H9 (cell line): Measurements from ENCODE around the gene LRRK1. TPM values are rescaled to one million over a fixed set of nuclear protein-coding genes. Genes with fewer than 3 reads are reported as not detected.

Experiments used
- DNase-seq: peaks from one replicate; pipeline ENCODE4 v3.0.0-alpha.2; 2017
- H2AFZ ChIP-seq: one replicate; pipeline ENCODE4 v1.6.1; 2013; ENCODE audit warnings: mild to moderate bottlenecking, low read length, control low read depth, moderate library complexity
- H2AK5ac ChIP-seq: 2 replicates; pipeline ENCODE4 v1.6.1; 2013; ENCODE audit warnings: low read length, control low read depth, mixed read lengths; ENCODE audit not compliant: insufficient read length
- H2BK120ac ChIP-seq: one replicate; pipeline ENCODE4 v1.6.1; 2013; ENCODE audit warnings: low read depth, mild to moderate bottlenecking, low read length, control low read depth, inconsistent platforms; ENCODE audit not compliant: poor library complexity, severe bottlenecking
- H2BK12ac ChIP-seq: 2 replicates; pipeline ENCODE4 v1.6.1; 2013; ENCODE audit warnings: low read length, control low read depth, mixed read lengths, low read depth; ENCODE audit not compliant: insufficient read length
- H2BK15ac ChIP-seq: 2 replicates; pipeline ENCODE4 v1.6.1; 2013; ENCODE audit warnings: low read depth, low read length, control low read depth
- H2BK20ac ChIP-seq: one replicate; pipeline ENCODE4 v1.6.1; 2013; ENCODE audit warnings: low read depth, mild to moderate bottlenecking, low read length, control low read depth, inconsistent platforms; ENCODE audit not compliant: poor library complexity, severe bottlenecking
- H2BK5ac ChIP-seq: 2 replicates; pipeline ENCODE4 v1.6.1; 2013; ENCODE audit warnings: low read length, control low read depth, mixed read lengths; ENCODE audit not compliant: insufficient read length
- H3K14ac ChIP-seq: 2 replicates; pipeline ENCODE4 v1.6.1; 2013; ENCODE audit warnings: low read length, control low read depth; ENCODE audit not compliant: insufficient read depth
- H3K18ac ChIP-seq: 2 replicates; pipeline ENCODE4 v1.6.1; 2013; ENCODE audit warnings: low read depth, mild to moderate bottlenecking, mixed read lengths, low read length, control low read depth; ENCODE audit not compliant: insufficient read length
- H3K23ac ChIP-seq: 2 replicates; pipeline ENCODE4 v1.6.1; 2013; ENCODE audit warnings: low read length, control low read depth, mixed read lengths, low read depth; ENCODE audit not compliant: insufficient read length
- H3K23me2 ChIP-seq: 2 replicates; pipeline ENCODE4 v1.6.1; 2013; ENCODE audit warnings: low read depth, mild to moderate bottlenecking, mixed read lengths, low read length, control low read depth; ENCODE audit not compliant: insufficient read length, poor library complexity, severe bottlenecking
- H3K27ac ChIP-seq: 2 replicates; pipeline ENCODE4 v1.5.1; 2013; ENCODE audit warnings: low read length, control low read depth, mixed read lengths, low read depth; ENCODE audit not compliant: insufficient read length
- H3K27me3 ChIP-seq: 2 replicates; pipeline ENCODE4 v1.6.1; 2013; ENCODE audit warnings: low read length, control low read depth, inconsistent platforms; ENCODE audit not compliant: insufficient read depth
- H3K4ac ChIP-seq: 2 replicates; pipeline ENCODE4 v1.6.1; 2013; ENCODE audit warnings: low read depth, mild to moderate bottlenecking, control low read depth, inconsistent platforms, low read length, moderate library complexity
- H3K4me1 ChIP-seq: 2 replicates; pipeline ENCODE4 v1.6.1; 2013; ENCODE audit warnings: low read length, control low read depth, inconsistent platforms; ENCODE audit not compliant: insufficient read depth
- H3K4me2 ChIP-seq: 2 replicates; pipeline ENCODE4 v1.6.1; 2013; ENCODE audit warnings: low read length, control low read depth, mixed read lengths; ENCODE audit not compliant: insufficient read length, insufficient read depth
- H3K56ac ChIP-seq: 2 replicates; pipeline ENCODE4 v1.6.1; 2013; ENCODE audit warnings: low read depth, mild to moderate bottlenecking, mixed read lengths, low read length, control low read depth; ENCODE audit not compliant: insufficient read length
- H3K79me1 ChIP-seq: 2 replicates; pipeline ENCODE4 v1.6.1; 2013; ENCODE audit warnings: low read depth, mild to moderate bottlenecking, moderate library complexity, low read length, control low read depth, inconsistent platforms; ENCODE audit not compliant: insufficient read depth, poor library complexity, severe bottlenecking
- H3K79me2 ChIP-seq: 2 replicates; pipeline ENCODE4 v1.6.1; 2013; ENCODE audit warnings: low read length, control low read depth, inconsistent platforms; ENCODE audit not compliant: insufficient read depth
- H3K9ac ChIP-seq: 2 replicates; pipeline ENCODE4 v1.6.1; 2013; ENCODE audit warnings: low read length, control low read depth, mixed read lengths; ENCODE audit not compliant: insufficient read length; ENCODE audit errors: extremely low read depth
- H3K9me3 ChIP-seq: one replicate; pipeline ENCODE4 v1.6.1; 2013; ENCODE audit warnings: low read depth, low read length, inconsistent platforms; ENCODE audit not compliant: control insufficient read depth
- H3T11ph ChIP-seq: one replicate; pipeline ENCODE4 v1.6.1; 2013; ENCODE audit warnings: mild to moderate bottlenecking, low read length, control low read depth, inconsistent platforms
- H4K20me1 ChIP-seq: one replicate; pipeline ENCODE4 v1.6.1; 2013; ENCODE audit not compliant: control insufficient read depth, insufficient read length, insufficient read depth
- H4K5ac ChIP-seq: 2 replicates; pipeline ENCODE4 v1.6.1; 2013; ENCODE audit warnings: low read depth, mild to moderate bottlenecking, mixed read lengths, low read length, control low read depth; ENCODE audit not compliant: insufficient read length
- H4K8ac ChIP-seq: replicated peaks from 2 replicates; pipeline ENCODE4 v1.6.1; 2013; ENCODE audit warnings: low read length, control low read depth, mixed read lengths, low read depth; ENCODE audit not compliant: insufficient read length
- H4K91ac ChIP-seq: 2 replicates; pipeline ENCODE4 v1.6.1; 2013; ENCODE audit warnings: low read depth, mild to moderate bottlenecking, moderate library complexity, mixed read lengths, low read length, control low read depth; ENCODE audit not compliant: insufficient read length
- H3K27ac Mint-ChIP-seq, 3 experiments: 2 replicates in 2 of 3; 3 replicates in 1 of 3; pipeline ENCODE4 v1.8.0; 2020 to 2021; ENCODE audit warnings: mixed read lengths in 3 of 3, mild to moderate bottlenecking in 1 of 3, moderate library complexity in 1 of 3
- H3K27me3 Mint-ChIP-seq: 2 replicates; pipeline ENCODE4 v1.8.0; 2021; ENCODE audit warnings: low read depth, mild to moderate bottlenecking, moderate library complexity, mixed read lengths
- H3K36me3 Mint-ChIP-seq, 3 experiments: 2 replicates in 2 of 3; 3 replicates in 1 of 3; pipeline ENCODE4 v1.8.0; 2020 to 2021; ENCODE audit warnings: low read depth in 3 of 3, mixed read lengths in 3 of 3; ENCODE audit not compliant: insufficient read depth in 1 of 3
- H3K4me1 Mint-ChIP-seq, 2 experiments: 2 replicates each; pipeline ENCODE4 v1.8.0; 2020; ENCODE audit warnings: mixed read lengths in 2 of 2
- H3K4me3 Mint-ChIP-seq, 2 experiments: 2 replicates in 1 of 2; 3 replicates in 1 of 2; pipeline ENCODE4 v1.8.0; 2020 to 2021; ENCODE audit warnings: mild to moderate bottlenecking in 2 of 2, mixed read lengths in 2 of 2, moderate library complexity in 1 of 2
- H3K9me3 Mint-ChIP-seq, 2 experiments: 2 replicates in 1 of 2; 3 replicates in 1 of 2; pipeline ENCODE4 v1.8.0; 2020; ENCODE audit warnings: mild to moderate bottlenecking in 2 of 2, mixed read lengths in 2 of 2, moderate library complexity in 1 of 2
- WGBS: extraction: QIAGEN DNeasy Blood & Tissue Kit; methylation state at CpG from one replicate; pipeline ENCODE4 v1.1.7; 2013; ENCODE audit warnings: missing lambda C conversion rate, low lambda C conversion rate, mixed read lengths; ENCODE audit not compliant: insufficient read length; ENCODE audit errors: extremely low coverage; 5-methylcytosine and 5-hydroxymethylcytosine counted together
- total RNA-seq: library from RNA; stranded (reverse); gene quantifications from 2 replicates; pipeline ENCODE4 v1.2.1, GENCODE V29; 2021
- TF ChIP-seq, protein P1 (sequence below): fragments of 200-600 bp; sonication (generic); conservative IDR thresholded peaks from 3 replicates; pipeline ENCODE4 v1.8.0; 2021; ENCODE audit warnings: antibody characterized with exemption, mild to moderate bottlenecking

LRRK1 gene
- total RNA-seq, 1 experiment from 2014 or later, result 4.0 TPM

DNA sequence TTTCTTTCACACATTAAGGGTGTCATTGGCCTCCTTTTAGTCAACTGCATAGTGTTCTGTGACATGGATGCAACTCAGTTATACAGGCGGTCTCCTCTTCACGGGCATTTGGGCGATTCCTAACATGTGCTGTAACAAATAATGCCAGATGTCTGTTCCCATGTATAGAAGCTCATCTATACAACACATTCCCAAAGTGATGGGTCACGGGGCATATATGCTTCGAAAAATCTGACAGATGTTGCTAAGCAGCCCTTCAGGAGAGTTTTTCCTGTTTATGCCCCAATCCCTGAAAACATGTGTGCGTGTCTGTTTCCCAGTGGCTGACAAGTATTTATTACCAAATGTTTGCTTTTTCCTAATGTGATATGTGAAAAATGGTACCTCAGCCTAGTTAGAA is 25.8 kb downstream of the LRRK1 start:
- no peak overlapping the region for H3K56ac ChIP-seq
- H2BK15ac ChIP-seq, result no peak overlapping the region
- H4K91ac ChIP-seq, result no peak overlapping the region
- no peak overlapping the region for H2BK120ac ChIP-seq
- no peak overlapping the region for H2AFZ ChIP-seq
- H3K9ac ChIP-seq, result no peak overlapping the region
- no peak overlapping the region for H3K27ac ChIP-seq
- Mint-ChIP-seq H3K27me3 (no peaks in the 10 kb centered on the region), H3K9me3 (no peaks in the 10 kb centered on the region), H3K27ac (no peak overlapping the region), H3K36me3 (no peaks in the 10 kb centered on the region), H3K4me1 (peaks cover 11% of the 10 kb centered on the region in 2 experiments), H3K4me3 (no peak overlapping the region)
- no peak overlapping the region for H4K8ac ChIP-seq
- WGBS, result no CpG with 5 or more reads among the region's 6 CpGs
- no peaks in the 10 kb centered on the region for H3K4me1 ChIP-seq
- H2BK5ac ChIP-seq, result no peak overlapping the region
- H3K27me3 ChIP-seq, result no peaks in the 10 kb centered on the region
- no peak overlapping the region for H4K5ac ChIP-seq
- no peak overlapping the region for H2AK5ac ChIP-seq
- no peak overlapping the region for H3K4ac ChIP-seq
- H3K14ac ChIP-seq, result no peak overlapping the region
- no peak overlapping the region for H2BK12ac ChIP-seq
- TF ChIP-seq, protein P1, sequence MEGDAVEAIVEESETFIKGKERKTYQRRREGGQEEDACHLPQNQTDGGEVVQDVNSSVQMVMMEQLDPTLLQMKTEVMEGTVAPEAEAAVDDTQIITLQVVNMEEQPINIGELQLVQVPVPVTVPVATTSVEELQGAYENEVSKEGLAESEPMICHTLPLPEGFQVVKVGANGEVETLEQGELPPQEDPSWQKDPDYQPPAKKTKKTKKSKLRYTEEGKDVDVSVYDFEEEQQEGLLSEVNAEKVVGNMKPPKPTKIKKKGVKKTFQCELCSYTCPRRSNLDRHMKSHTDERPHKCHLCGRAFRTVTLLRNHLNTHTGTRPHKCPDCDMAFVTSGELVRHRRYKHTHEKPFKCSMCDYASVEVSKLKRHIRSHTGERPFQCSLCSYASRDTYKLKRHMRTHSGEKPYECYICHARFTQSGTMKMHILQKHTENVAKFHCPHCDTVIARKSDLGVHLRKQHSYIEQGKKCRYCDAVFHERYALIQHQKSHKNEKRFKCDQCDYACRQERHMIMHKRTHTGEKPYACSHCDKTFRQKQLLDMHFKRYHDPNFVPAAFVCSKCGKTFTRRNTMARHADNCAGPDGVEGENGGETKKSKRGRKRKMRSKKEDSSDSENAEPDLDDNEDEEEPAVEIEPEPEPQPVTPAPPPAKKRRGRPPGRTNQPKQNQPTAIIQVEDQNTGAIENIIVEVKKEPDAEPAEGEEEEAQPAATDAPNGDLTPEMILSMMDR, result no peak
- no peaks in the 10 kb centered on the region for H4K20me1 ChIP-seq
- H3K23ac ChIP-seq, result no peak overlapping the region
- H3K9me3 ChIP-seq, result no peaks in the 10 kb centered on the region
- no peak for DNase-seq
- H3K18ac ChIP-seq, result no peak overlapping the region
- no peak overlapping the region for H2BK20ac ChIP-seq
- no peaks in the 10 kb centered on the region for H3K79me1 ChIP-seq
- no peak overlapping the region for H3T11ph ChIP-seq
- H3K79me2 ChIP-seq, result no peaks in the 10 kb centered on the region
- no peaks in the 10 kb centered on the region for H3K23me2 ChIP-seq
- no peak overlapping the region for H3K4me2 ChIP-seq
